Measurements from ENCODE around the gene CT45A6.
"Not testable (repeated sequence)": the region's sequence is repeated elsewhere in the genome, so short reads cannot be mapped to it uniquely, and the experiment has no call there.

DNA sequence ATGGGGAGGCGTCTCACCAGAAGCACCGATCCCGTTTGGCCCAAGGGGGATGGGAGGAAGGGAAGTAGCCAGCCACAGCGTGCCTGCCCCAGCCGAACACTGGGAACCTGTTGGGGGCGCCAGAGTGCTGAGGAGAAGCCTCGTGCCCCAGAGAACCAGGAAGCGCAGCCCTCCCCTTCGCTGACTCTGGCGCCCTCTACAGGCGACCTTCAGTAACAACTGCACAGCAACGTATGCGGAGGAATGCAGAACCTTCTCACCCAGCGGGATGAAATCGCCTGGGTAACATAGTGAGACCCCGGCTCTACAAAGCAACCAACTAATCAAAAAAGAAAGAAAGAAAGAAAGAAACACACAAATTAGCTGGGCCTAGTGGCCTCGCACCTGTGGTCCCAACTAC, 17.3 kb upstream of the CT45A6 start, which contains the start of gene CT45A2:
- TF ChIP-seq EP300 (IDR thresholded peaks at IDR 0.05; ENCODE audit: borderline replicate concordance in 1 of 2, low read depth in 2 of 2, low read length in 2 of 2); POLR2AphosphoS5 (IDR thresholded peaks at IDR 0.05; ENCODE audit: low read depth, low read length); GTF2F1 (IDR thresholded peaks at IDR 0.05; ENCODE audit: borderline replicate concordance, low read depth, low read length); RFX5 (IDR thresholded peaks at IDR 0.05; ENCODE audit: borderline replicate concordance, low read depth, low read length); NRF1 (IDR thresholded peaks at IDR 0.05; ENCODE audit: low read depth, low read length); HDAC6 (IDR thresholded peaks at IDR 0.05; ENCODE audit: low read depth, low read length); SIN3A (conservative IDR thresholded peaks at IDR 0.05 in 1 of 2, IDR thresholded peaks at IDR 0.05 in 1 of 2; ENCODE audit: low read depth in 1 of 2, low read length in 2 of 2); MAFK (IDR thresholded peaks at IDR 0.05; ENCODE audit: low read depth, low read length): not testable (repeated sequence)
- TF ChIP-seq, protein P1, sequence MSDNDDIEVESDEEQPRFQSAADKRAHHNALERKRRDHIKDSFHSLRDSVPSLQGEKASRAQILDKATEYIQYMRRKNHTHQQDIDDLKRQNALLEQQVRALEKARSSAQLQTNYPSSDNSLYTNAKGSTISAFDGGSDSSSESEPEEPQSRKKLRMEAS (IDR thresholded peaks at IDR 0.05) = not testable (repeated sequence)
- TF ChIP-seq, protein P2, sequence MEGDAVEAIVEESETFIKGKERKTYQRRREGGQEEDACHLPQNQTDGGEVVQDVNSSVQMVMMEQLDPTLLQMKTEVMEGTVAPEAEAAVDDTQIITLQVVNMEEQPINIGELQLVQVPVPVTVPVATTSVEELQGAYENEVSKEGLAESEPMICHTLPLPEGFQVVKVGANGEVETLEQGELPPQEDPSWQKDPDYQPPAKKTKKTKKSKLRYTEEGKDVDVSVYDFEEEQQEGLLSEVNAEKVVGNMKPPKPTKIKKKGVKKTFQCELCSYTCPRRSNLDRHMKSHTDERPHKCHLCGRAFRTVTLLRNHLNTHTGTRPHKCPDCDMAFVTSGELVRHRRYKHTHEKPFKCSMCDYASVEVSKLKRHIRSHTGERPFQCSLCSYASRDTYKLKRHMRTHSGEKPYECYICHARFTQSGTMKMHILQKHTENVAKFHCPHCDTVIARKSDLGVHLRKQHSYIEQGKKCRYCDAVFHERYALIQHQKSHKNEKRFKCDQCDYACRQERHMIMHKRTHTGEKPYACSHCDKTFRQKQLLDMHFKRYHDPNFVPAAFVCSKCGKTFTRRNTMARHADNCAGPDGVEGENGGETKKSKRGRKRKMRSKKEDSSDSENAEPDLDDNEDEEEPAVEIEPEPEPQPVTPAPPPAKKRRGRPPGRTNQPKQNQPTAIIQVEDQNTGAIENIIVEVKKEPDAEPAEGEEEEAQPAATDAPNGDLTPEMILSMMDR (IDR thresholded peaks at IDR 0.05; ENCODE audit: control extremely low read depth in 1 of 3, insufficient read depth in 1 of 3, low read depth in 1 of 3, low read length in 3 of 3) = not testable (repeated sequence)
- TF ChIP-seq, protein P3, sequence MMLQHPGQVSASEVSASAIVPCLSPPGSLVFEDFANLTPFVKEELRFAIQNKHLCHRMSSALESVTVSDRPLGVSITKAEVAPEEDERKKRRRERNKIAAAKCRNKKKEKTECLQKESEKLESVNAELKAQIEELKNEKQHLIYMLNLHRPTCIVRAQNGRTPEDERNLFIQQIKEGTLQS (IDR thresholded peaks at IDR 0.05; ENCODE audit: insufficient read depth, low read depth, low read length) = not testable (repeated sequence)

Data from H1 (cell line).